HT-29 (cell line): Measurements from ENCODE around the gene ESYT2. TPM values are rescaled to one million over a fixed set of nuclear protein-coding genes. Genes with fewer than 3 reads are reported as not detected.
A peak's percentile ranks its signal among the peaks of the same experiment; 100 is the strongest.

Source experiments
- DNase-seq: peaks from one replicate; pipeline ENCODE4 v3.0.0-alpha.2; 2015; ENCODE audit warnings: low spot score
- total RNA-seq: library from RNA; depleted of rRNA; stranded (reverse); fragments of >200 nt; shearing (Covaris generic); gene quantifications from 2 replicates; pipeline ENCODE4 v1.2.3, GENCODE V29; 2014

Gene ESYT2
- total RNA-seq, 1 experiment from 2014 or later: 76.4 TPM

GRCh38 chr7:158805937-158806336 lies 23.4 kb downstream of the ESYT2 start:
- no peak for DNase-seq

- DNase-seq: no peak
These were observed 23.9 kb downstream of the ESYT2 start for GRCh38 chr7:158805414-158805813.

GRCh38 chr7:158804335-158804734 lies 25.0 kb downstream of the ESYT2 start:
- DNase-seq: no peak

GRCh38 chr7:158803367-158803969 lies 25.8 kb downstream of the ESYT2 start:
- no peak for DNase-seq

GRCh38 chr7:158802535-158803366 lies 26.6 kb downstream of the ESYT2 start:
- peak; percentile 42 for DNase-seq

- no peak for DNase-seq
These were observed 30.6 kb downstream of the ESYT2 start for GRCh38 chr7:158798741-158799140.

GRCh38 chr7:158796667-158797066 lies 32.6 kb downstream of the ESYT2 start:
- DNase-seq: no peak

- DNase-seq: no peak
These were observed 34.0 kb downstream of the ESYT2 start for GRCh38 chr7:158795272-158795671.

- DNase-seq: no peak
These were observed 38.2 kb downstream of the ESYT2 start for GRCh38 chr7:158791107-158791506.

- no peak for DNase-seq
These were observed 39.5 kb downstream of the ESYT2 start for GRCh38 chr7:158789842-158790241.

GRCh38 chr7:158786898-158787297 lies 42.4 kb downstream of the ESYT2 start:
- DNase-seq: no peak

GRCh38 chr7:158784270-158784669 lies 45.0 kb downstream of the ESYT2 start:
- no peak for DNase-seq

- DNase-seq: no peak
These were observed 45.7 kb downstream of the ESYT2 start for GRCh38 chr7:158783595-158783994.

GRCh38 chr7:158782761-158783401 lies 46.4 kb downstream of the ESYT2 start:
- DNase-seq: peak; percentile 63

- DNase-seq: no peak
These were observed 47.2 kb downstream of the ESYT2 start for GRCh38 chr7:158781974-158782664.

GRCh38 chr7:158781217-158781973 lies 47.9 kb downstream of the ESYT2 start:
- no peak for DNase-seq

- DNase-seq: no peak
These were observed 50.0 kb downstream of the ESYT2 start for GRCh38 chr7:158779061-158780000.

- no peak for DNase-seq
These were observed 50.8 kb downstream of the ESYT2 start for GRCh38 chr7:158778471-158778870.

- DNase-seq: no peak
These were observed 51.5 kb downstream of the ESYT2 start for GRCh38 chr7:158777793-158778192.

- no peak for DNase-seq
These were observed 52.8 kb downstream of the ESYT2 start for GRCh38 chr7:158776474-158776873.
